Liver (tissue), 9 donors: Measurements from ENCODE around the gene BFSP1. TPM values are rescaled to one million over a fixed set of nuclear protein-coding genes. Genes with fewer than 3 reads are reported as not detected.

Experiments used
- DNase-seq: peaks from one replicate; pipeline ENCODE4 v3.0.0-alpha.2; 2017; ENCODE audit warnings: low spot score
- H3K27ac ChIP-seq, 2 donors: one replicate each; pipeline ENCODE4 v1.7.0; 2013; ENCODE audit warnings: inconsistent platforms in 2 of 2, low read length in 2 of 2, control low read depth in 1 of 2, low read depth in 1 of 2, mild to moderate bottlenecking in 1 of 2
- H3K27me3 ChIP-seq, 4 donors: one replicate each; pipeline versions ENCODE4 v1.6.1 to v1.7.0; 2013; ENCODE audit warnings: low read length in 3 of 4, inconsistent platforms in 1 of 4, mild to moderate bottlenecking in 1 of 4, moderate library complexity in 1 of 4; ENCODE audit not compliant: control insufficient read depth in 4 of 4, insufficient read depth in 4 of 4
- H3K36me3 ChIP-seq, 4 donors: one replicate each; pipeline versions ENCODE4 v1.6.1 to v1.7.0; 2013; ENCODE audit warnings: low read length in 3 of 4, mild to moderate bottlenecking in 3 of 4, low read depth in 1 of 4, moderate library complexity in 1 of 4; ENCODE audit not compliant: control insufficient read depth in 4 of 4, insufficient read depth in 3 of 4
- H3K4me1 ChIP-seq, 4 donors: one replicate each; pipeline versions ENCODE4 v1.6.1 to v1.7.0; 2013; ENCODE audit warnings: low read length in 3 of 4, mild to moderate bottlenecking in 3 of 4, moderate library complexity in 1 of 4; ENCODE audit not compliant: control insufficient read depth in 4 of 4, insufficient read depth in 4 of 4
- H3K4me3 ChIP-seq, 3 donors: one replicate each; pipeline versions ENCODE4 v1.6.1 to v1.7.0; 2013; ENCODE audit warnings: low read length in 3 of 3, control low read depth in 1 of 3, low read depth in 1 of 3, mild to moderate bottlenecking in 1 of 3
- H3K9ac ChIP-seq, 2 donors: one replicate each; pipeline ENCODE4 v1.7.0; 2013; ENCODE audit warnings: low read length in 2 of 2, mild to moderate bottlenecking in 2 of 2, moderate library complexity in 2 of 2, control low read depth in 1 of 2, low read depth in 1 of 2
- H3K9me3 ChIP-seq, 4 donors: one replicate each; pipeline versions ENCODE4 v1.6.1 to v1.7.0; 2013; ENCODE audit warnings: low read length in 3 of 4; ENCODE audit not compliant: control insufficient read depth in 4 of 4
- ATF3 ChIP-seq: IDR thresholded peaks from 2 replicates; pipeline ENCODE4 v1.6.1; 2016; ENCODE audit warnings: antibody characterized with exemption
- CTCF ChIP-seq: fragments of 150-350 bp; IDR thresholded peaks from 2 replicates; pipeline ENCODE4 v1.5.1; 2017; ENCODE audit warnings: improper control_type of control experiment, low read depth, low read length; ENCODE audit not compliant: missing input control
- EGR1 ChIP-seq, 2 donors: IDR thresholded peaks; 2 replicates each; pipeline ENCODE4 v1.6.1; 2016 to 2018; ENCODE audit warnings: antibody characterized with exemption in 2 of 2, low read depth in 2 of 2
- FOXA1 ChIP-seq: IDR thresholded peaks from 2 replicates; pipeline ENCODE4 v1.6.1; 2016; ENCODE audit warnings: antibody characterized with exemption
- FOXA2 ChIP-seq: IDR thresholded peaks from 2 replicates; pipeline ENCODE4 v1.6.1; 2016; ENCODE audit warnings: antibody characterized with exemption
- GABPA ChIP-seq, 2 donors: IDR thresholded peaks in 1 of 2; conservative IDR thresholded peaks in 1 of 2; 2 replicates each; pipeline ENCODE4 v1.6.1; 2016; ENCODE audit warnings: antibody characterized with exemption in 2 of 2, mild to moderate bottlenecking in 1 of 2, moderate library complexity in 1 of 2
- HNF4A ChIP-seq, 2 donors: conservative IDR thresholded peaks; 2 replicates each; pipeline ENCODE4 v1.6.1; 2016; ENCODE audit warnings: antibody characterized with exemption in 2 of 2, mild to moderate bottlenecking in 2 of 2
- HNF4G ChIP-seq: IDR thresholded peaks from 2 replicates; pipeline ENCODE4 v1.6.1; 2016; ENCODE audit warnings: antibody characterized with exemption
- JUND ChIP-seq, 2 donors: IDR thresholded peaks; 2 replicates each; pipeline ENCODE4 v1.6.1; 2016; ENCODE audit warnings: antibody characterized with exemption in 2 of 2
- MAX ChIP-seq: IDR thresholded peaks from 2 replicates; pipeline ENCODE4 v1.6.1; 2016; ENCODE audit warnings: antibody characterized with exemption
- NR2F2 ChIP-seq: IDR thresholded peaks from 2 replicates; pipeline ENCODE4 v1.6.1; 2016; ENCODE audit warnings: antibody characterized with exemption
- RAD21 ChIP-seq, 2 donors: IDR thresholded peaks; 2 replicates each; pipeline ENCODE4 v1.6.1; 2016; ENCODE audit warnings: antibody characterized with exemption in 2 of 2, mild to moderate bottlenecking in 2 of 2
- REST ChIP-seq: IDR thresholded peaks from 2 replicates; pipeline ENCODE4 v1.6.1; 2016; ENCODE audit warnings: antibody characterized with exemption, mild to moderate bottlenecking
- RXRA ChIP-seq, 2 donors: IDR thresholded peaks; 2 replicates each; pipeline ENCODE4 v1.6.1; 2017 to 2018; ENCODE audit warnings: antibody characterized with exemption in 2 of 2, mild to moderate bottlenecking in 1 of 2
- SP1 ChIP-seq: IDR thresholded peaks from 2 replicates; pipeline ENCODE4 v1.6.1; 2018; ENCODE audit warnings: antibody characterized with exemption, mild to moderate bottlenecking
- TAF1 ChIP-seq: conservative IDR thresholded peaks from 2 replicates; pipeline ENCODE4 v1.6.1; 2016; ENCODE audit warnings: antibody characterized with exemption, mild to moderate bottlenecking
- YY1 ChIP-seq: IDR thresholded peaks from 2 replicates; pipeline ENCODE4 v1.6.1; 2016; ENCODE audit warnings: antibody characterized with exemption, mild to moderate bottlenecking
- ZBTB33 ChIP-seq: IDR thresholded peaks from 2 replicates; pipeline ENCODE4 v1.6.1; 2016; ENCODE audit warnings: antibody characterized with exemption
- WGBS: extraction: QIAGEN DNeasy Blood & Tissue Kit; methylation state at CpG from one replicate; pipeline ENCODE4 v1.1.7; 2013; 5-methylcytosine and 5-hydroxymethylcytosine counted together
- polyA plus RNA-seq, 2 donors: library from polyadenylated mRNA; stranded (reverse) in 1 of 2; unstranded in 1 of 2; fragments of 200-250 nt in 1 of 2; fragments of >200 nt in 1 of 2; fragmentation: Nextera tagmentation in 1 of 2; extraction: Ambion mirVana in 1 of 2; gene quantifications; one replicate each; pipeline versions ENCODE4 v1.2.1 to v1.2.3, GENCODE V29; 2013 to 2015
- total RNA-seq, 2 donors: library from RNA; depleted of rRNA; stranded (reverse); fragments of >200 nt; gene quantifications; one replicate each; pipeline ENCODE4 v1.2.3, GENCODE V29; 2014
- donor health status: healthy.
- donor health status: healthy.
- donor health status: healthy.
- donor health status: healthy.
- donor health status: healthy.

Gene BFSP1
- total and polyA plus RNA-seq, 4 donors: 0.14 to 0.28 (median 0.21) TPM

- TF ChIP-seq NR2F2: no peak
- TF ChIP-seq FOXA2: no peak
- no peak for TF ChIP-seq YY1
- no peak for TF ChIP-seq MAX
- no peak for TF ChIP-seq SP1
- no peak for TF ChIP-seq ATF3
- no peak for TF ChIP-seq RXRA (IDR thresholded peaks at IDR 0.05)
- TF ChIP-seq REST: no peak
- no peak for TF ChIP-seq TAF1
- no peak for TF ChIP-seq GABPA (IDR thresholded peaks at IDR 0.05 in 1 of 2, conservative IDR thresholded peaks at IDR 0.05 in 1 of 2)
- TF ChIP-seq RAD21 (IDR thresholded peaks at IDR 0.05): no peak
- no peak for TF ChIP-seq FOXA1
- TF ChIP-seq HNF4G: no peak
- TF ChIP-seq JUND (IDR thresholded peaks at IDR 0.05): no peak
- no peak for TF ChIP-seq HNF4A (conservative IDR thresholded peaks at IDR 0.05)
- no peak for TF ChIP-seq EGR1 (IDR thresholded peaks at IDR 0.05; ENCODE audit: low read depth in 2 of 2)
- peaks cover 8 to 33% (median 27%) of the 10 kb centered on the region in 4 donors for H3K4me1 ChIP-seq
Observed at GRCh38 chr20:17568045-17568788, 37.0 kb upstream of the BFSP1 start.

GRCh38 chr20:17566345-17566744 lies 35.2 kb upstream of the BFSP1 start:
- no peak overlapping the region for H3K4me3 ChIP-seq
- H3K4me1 ChIP-seq: peaks cover 7 to 18% (median 11%) of the 10 kb centered on the region in 4 donors
- H3K9me3 ChIP-seq: no peaks in the 10 kb centered on the region
- no peaks in the 10 kb centered on the region for H3K36me3 ChIP-seq
- H3K9ac ChIP-seq: no peak overlapping the region
- WGBS: 92% methylated on average over 3 of the region's 3 CpGs
- H3K27ac ChIP-seq: no peak overlapping the region
- no peak for DNase-seq
- H3K27me3 ChIP-seq: no peaks in the 10 kb centered on the region
- TF ChIP-seq MAX (no peak), ATF3 (no peak), HNF4A (conservative IDR thresholded peaks at IDR 0.05) (no peak), NR2F2 (no peak), CTCF (no peak), EGR1 (IDR thresholded peaks at IDR 0.05; ENCODE audit: low read depth in 2 of 2) (no peak), FOXA1 (no peak), FOXA2 (no peak), RAD21 (IDR thresholded peaks at IDR 0.05) (no peak), HNF4G (no peak), TAF1 (no peak), ZBTB33 (no peak), SP1 (no peak), YY1 (no peak), RXRA (IDR thresholded peaks at IDR 0.05) (no peak), REST (no peak), GABPA (IDR thresholded peaks at IDR 0.05 in 1 of 2, conservative IDR thresholded peaks at IDR 0.05 in 1 of 2) (no peak)

More at GRCh38 chr20:17568045-17568788, 37.0 kb upstream of the BFSP1 start:
- no peak overlapping the region for H3K4me3 ChIP-seq
- no peak for DNase-seq
- H3K36me3 ChIP-seq: no peaks in the 10 kb centered on the region
- H3K9me3 ChIP-seq: no peaks in the 10 kb centered on the region
- WGBS: 88% methylated on average over 6 of the region's 6 CpGs
- no peaks in the 10 kb centered on the region for H3K27me3 ChIP-seq
- H3K27ac ChIP-seq: peak overlapping the region; percentile 3 to 96
- peak overlapping the region in 1 of 2 donors; percentile 54 for H3K9ac ChIP-seq
